ENCODE results near the gene CSGALNACT2.

The CSGALNACT2 gene

DNA sequence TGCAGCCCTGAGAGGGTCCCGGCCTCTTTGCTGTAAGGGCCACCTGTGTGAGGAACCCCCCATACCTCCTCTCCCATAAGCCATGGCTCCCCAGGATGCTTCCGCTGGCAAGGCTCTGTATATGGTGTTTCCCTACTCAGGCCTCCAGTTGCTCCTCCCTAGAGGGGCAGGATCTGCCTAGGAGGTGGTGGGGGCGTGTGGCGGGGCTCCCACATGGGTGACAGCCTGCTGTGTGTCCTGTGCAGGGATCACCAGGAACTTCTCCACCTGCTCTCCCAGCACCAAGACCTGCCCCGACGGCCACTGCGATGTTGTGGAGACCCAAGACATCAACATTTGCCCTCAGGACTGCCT, 25.7 kb upstream of the CSGALNACT2 start:
- DNase-seq: no peak

DNA sequence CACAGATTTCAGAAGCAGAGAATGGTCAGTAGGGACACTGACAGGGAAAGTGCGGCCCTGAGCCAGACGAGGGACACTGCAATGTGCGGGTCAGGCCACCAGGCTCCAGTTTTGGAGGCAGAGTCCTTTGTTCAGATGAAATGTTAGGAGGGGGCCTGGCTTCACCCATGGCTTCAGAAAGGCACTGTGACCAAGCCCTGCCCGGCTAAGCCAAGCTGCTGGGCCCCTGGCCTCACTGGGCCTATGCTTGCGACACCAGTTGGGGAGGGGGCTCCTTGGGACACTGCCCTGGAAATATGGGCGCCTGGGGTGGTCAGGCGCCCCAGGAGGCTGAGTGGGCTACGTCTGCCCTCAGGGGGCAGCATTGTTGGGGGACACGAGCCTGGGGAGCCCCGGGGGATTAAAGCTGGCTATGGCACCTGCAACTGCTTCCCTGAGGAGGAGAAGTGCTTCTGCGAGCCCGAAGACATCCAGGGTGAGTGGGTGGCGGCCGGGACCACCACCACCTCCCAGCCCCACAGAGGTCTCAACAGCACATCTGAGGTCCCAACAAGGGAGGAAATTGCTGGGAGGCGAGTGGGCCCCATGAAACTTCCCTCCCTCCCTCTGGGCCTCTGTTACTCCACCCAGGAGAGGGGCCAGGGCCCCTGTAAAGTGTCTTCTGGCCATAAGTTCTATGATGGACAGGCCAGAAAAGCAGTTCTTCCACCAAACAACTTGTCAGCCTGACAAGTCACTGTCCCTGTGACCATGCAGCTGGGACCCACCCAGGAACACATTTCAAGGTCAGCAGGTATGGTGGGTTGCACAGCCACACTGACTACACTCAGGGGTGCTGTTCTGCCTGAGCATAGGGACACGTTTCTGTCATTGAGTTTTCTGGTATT, 24.8 kb upstream of the CSGALNACT2 start:
- no peak for DNase-seq

DNA sequence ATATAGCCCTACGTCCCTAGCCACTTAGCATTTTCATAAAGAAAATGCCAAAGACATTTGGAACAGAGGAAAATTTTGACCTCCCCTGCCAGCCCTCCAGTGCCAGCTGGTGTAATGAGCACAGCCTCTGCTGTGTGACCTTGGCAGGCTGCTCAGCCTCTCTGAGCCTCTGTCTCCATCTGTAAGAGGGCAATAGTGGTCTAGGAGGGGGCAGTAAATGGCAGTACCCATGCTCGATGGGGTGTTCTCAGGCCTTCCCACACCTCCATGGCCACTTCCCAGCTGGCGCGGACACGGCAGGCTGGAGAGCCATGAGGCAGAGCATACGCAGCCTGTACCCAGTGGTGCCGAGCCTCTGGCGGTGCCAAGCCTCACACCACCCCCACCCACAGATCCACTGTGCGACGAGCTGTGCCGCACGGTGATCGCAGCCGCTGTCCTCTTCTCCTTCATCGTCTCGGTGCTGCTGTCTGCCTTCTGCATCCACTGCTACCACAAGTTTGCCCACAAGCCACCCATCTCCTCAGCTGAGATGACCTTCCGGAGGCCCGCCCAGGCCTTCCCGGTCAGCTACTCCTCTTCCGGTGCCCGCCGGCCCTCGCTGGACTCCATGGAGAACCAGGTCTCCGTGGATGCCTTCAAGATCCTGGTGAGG, 24.0 kb upstream of the CSGALNACT2 start:
- no peak for DNase-seq

DNA sequence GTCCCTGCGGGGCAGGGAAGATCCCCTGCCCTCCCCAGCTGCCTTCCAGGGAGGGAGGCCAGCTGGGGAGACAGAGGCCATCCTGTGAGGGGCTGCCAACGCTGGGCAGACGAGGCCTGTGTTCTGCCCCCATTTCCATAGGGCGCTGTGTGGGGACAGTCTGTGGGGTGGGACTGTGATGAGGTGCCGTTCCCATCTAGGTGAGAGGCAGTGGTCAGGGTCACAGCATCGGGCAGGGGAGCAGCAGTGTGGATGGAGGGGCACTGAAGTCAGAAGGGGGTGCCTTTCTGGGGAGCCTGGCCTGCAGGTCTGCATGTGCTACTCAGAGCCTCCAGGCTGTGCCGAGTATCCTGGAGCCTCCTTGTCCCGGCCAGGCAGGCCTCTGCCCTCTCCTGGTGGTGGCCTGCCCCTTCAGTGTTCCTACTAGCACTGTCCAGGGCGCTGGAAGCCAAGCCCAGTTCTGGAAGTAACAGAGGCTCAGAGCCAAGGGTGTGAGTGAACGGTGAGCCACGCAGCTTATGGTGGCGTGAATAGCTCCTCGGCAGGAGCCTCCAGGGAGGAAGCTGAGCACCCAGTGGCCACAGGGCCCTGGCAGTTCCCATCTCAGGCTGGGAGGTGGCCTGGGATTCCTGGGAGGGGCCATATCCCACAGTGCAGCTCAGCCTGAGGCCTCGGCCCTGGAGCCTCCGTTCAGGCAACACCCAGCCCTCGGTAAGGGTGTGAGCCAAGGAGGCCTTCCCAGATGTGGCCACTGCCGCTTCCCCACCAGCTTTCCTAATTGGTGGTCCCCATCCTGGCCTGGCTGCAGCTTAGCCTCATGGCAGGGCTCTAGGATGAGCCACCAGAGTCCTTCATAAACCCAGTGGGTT, 23.3 kb upstream of the CSGALNACT2 start:
- DNase-seq: no peak

DNA sequence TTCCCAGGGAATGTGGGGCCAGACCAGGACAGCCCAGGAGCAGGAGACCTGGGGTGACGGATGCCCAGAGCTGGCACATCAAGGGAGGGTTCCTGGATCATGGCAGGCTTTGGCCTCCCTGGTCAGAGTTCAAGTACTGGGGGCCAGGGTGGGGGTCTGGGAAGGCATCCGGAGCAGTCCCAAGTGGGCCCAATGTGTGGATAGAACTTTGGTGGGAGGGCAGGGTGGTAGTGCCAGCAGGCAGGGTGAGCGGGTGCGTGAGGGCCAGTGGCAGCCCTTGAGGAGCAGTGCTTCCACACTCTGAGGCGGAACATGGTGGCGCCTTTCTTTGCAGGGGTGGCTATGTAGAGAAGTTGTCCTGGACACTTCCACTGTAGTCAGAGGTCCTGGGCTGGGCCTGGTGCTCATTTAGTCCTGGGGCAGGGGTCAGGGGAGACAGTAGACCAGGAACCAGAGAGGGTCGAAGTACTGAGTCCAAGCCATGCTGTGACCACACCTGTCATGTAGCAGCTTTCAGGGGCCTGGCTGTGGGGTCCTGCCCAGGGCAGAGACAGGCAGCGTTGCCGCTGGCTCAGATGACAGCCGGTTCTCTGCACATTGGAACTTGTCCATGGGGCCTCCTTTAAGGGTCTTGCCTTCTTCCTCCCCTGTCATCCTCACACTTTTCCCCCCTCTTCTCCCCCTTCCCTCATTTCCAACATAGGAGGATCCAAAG, 22.2 kb upstream of the CSGALNACT2 start:
- DNase-seq: no peak

DNA sequence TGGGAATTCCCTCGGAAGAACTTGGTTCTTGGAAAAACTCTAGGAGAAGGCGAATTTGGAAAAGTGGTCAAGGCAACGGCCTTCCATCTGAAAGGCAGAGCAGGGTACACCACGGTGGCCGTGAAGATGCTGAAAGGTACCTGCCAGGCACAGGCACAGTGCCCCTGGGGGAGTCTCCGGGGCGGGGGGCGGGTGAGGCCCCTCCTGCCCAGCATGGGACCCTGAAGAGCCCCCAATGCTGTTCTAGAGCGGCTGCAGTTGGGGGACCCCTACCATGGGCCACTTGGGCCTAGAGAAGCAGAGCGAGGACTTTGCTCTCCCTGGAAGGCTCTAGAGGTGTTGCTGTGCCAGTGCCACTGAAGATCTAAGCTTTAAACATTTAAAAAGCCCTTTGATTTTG, 21.6 kb upstream of the CSGALNACT2 start:
- DNase-seq: no peak

DNA sequence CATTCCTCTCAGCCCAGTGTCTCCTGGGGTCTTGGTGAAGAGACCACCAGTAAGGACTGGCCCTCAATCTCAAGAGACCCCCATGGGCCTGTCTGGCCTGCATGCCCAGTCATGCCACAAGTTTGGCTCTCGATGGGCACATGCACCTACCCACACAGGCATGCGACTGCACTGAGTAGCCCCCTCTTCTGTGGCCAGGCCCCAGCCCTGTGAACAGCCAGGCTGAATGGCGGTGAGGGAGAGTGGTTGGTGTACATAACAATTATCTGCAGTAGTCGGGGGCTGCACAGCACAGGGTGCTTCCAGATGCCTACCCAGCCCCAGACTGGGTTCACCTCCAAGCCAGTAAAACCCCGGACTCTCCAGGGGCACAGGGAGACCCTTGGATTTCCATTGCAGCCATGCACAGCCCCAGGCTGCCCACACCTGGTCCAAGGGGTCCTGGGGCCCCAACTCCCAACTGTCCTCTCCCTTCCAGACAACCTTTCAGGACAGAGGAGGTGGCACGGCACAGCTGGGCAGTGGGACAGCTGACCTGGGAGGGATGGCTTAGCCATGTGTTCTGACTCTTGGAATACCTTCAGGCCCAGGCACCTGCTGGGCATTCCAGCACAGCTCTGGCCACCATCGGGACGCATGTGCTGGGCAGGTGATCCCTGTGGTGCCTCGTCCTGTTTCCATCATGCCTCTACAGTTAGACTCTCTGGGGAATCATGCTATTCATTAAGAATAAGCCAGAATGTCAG, 21.0 kb upstream of the CSGALNACT2 start:
- no peak for DNase-seq

DNA sequence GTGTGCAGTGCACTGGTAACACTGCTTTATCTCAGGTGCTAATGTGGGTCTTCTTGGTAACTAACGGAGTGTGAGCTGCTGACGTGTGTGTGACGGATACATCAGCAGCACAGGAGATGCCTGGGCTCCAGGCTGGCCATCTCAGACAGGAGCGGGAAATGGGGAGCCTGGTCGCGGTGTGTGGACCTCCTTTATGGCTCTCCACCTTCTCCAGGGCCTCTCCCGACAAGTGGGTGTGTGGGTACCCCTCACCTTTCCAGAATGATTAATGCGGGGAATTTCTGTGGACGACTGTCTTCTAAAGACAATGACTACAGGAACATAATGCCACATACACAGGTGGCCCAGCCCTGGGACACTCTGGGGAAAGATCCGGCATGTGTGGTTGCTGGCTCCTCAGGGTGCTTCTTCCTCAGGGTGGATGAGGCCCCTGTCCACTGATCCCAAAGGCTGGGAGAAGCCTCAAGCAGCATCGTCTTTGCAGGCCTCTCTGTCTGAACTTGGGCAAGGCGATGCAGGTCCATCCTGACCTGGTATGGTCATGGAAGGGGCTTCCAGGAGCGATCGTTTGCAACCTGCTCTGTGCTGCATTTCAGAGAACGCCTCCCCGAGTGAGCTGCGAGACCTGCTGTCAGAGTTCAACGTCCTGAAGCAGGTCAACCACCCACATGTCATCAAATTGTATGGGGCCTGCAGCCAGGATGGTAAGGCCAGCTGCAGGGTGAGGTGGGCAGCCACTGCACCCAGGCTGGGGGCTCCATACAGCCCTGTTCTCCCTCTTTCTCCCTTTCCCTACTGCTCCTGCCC, 20.3 kb upstream of the CSGALNACT2 start:
- no peak for DNase-seq

DNA sequence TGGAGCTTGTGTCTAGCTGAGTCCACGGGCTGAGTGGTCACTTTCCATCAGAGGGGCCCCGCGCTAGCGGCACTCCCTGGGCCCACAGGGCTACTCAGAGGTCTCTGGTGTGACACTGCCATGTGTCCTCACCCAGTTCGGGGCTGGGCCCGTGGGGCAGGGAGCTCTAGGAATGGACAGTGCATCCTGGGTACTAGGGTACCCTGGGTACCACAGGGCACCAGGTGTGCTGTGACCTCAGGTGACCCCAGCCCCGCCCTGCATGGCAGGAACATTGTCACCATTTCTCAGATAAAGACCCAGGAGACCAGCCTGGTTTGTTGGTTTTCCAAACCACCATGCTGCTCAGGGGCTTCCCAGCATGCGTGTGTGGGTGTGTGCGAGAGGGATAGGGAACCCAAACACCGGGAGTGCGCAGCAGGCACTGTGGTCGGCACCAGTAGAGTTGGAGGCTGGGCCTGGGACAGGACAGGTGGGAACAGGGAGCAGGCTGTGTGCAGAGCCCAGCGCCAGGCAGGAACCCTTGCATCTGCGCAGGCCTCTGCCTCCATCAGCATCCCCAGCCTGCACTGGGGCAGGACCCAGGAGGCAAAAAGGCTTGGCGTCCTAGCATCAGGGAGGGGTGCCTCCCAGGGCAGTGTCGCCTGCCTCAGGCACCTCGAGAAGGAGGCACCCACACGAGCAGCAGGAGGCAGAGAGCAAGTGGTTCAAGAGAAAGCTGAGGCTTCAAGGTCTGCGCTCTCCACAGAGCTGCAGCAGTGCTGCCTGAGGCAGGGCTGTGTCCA, 19.4 kb upstream of the CSGALNACT2 start:
- no peak for DNase-seq

DNA sequence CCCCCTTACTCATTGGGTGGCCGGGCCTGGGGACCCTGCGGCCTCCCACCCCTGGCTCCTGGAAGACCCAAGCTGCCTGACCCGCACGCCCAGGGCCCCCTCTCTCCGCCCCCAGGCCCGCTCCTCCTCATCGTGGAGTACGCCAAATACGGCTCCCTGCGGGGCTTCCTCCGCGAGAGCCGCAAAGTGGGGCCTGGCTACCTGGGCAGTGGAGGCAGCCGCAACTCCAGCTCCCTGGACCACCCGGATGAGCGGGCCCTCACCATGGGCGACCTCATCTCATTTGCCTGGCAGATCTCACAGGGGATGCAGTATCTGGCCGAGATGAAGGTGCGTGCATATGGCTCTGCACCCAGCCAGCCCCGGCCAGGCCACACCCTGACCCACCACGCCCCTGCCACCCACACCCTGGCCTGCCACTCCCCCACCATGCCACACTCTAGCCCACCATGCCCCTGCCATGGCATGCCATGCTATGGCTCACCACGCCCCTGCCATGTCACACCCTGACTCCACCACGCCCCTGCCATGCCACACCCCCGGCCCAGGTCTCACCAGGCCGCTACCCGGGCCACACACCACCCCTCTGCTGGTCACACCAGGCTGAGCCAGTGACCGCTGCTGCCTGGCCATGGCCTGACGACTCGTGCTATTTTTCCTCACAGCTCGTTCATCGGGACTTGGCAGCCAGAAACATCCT, 18.7 kb upstream of the CSGALNACT2 start:
- no peak for DNase-seq

DNA sequence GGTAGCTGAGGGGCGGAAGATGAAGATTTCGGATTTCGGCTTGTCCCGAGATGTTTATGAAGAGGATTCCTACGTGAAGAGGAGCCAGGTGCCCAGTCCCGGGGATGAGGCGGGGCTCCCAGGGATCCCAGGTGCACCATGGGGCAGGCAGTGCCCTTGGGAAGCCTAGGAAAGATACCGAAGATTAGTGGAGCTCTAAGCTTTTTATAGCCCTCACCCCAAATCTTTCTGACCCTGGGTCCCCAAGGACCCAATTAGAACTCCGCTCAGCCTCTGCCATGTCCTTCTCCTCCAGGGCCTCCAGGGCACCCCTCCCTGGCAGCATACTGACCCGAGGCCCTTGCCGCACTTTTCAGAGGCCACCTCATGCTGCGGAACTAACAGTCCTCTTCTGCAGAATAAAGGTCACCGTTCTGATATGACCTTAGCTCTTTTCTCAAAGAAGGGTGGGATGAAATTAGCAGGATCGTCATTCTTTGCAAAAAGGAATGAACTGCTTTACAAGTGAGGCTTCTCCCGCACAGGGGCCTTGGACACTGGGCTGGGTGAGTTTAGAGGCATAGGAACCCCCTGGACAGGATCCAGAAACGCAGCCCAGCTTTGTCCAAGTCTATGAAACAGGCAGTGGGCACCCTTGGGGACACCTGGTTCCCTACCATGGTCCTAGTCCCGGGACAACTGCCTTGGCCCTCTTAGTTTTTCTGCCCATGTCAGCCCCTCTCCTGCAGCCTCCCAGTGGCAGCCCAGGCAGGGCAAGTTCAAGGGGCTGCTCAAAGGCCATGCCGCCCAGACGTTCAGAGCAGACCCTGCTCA, 17.9 kb upstream of the CSGALNACT2 start:
- no peak for DNase-seq

DNA sequence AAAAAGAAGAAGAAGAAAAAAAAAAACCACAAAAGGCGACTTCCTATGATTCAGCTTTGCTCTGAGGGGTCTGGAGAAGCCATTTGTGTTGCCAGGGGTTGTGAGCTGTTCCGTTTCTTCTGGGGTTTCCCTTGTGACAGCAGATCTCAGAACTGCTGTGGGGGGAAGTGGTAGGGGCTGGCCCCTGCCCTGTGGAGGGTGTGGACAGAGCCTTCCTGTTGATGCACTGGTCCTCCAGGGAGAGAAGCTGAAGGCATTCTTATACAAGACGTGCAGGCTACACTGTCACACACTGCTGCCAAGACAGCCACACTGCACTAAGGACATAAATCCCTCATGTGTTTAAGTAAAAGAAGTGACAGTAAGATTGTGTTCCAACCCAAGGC, 17.3 kb upstream of the CSGALNACT2 start:
- DNase-seq: no peak

DNA sequence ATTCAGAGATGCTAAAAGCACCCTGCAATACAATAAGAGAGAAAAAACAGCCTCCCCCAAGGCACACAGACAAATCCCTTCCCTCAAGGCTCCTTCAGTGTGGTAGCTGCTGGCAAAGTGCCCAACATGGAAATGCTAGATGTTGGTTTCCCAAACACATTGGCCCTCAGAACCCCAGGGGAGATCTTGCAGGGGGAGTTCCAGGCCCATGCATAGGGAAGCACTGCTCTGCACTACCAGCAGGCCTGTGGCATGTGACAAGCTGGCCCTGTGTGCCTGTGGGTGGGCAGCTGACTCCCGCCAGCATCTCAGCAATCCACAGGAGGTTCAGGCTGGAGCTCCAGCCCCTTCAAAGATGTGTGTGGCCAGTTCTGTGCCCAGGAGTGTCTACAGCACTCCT, 16.8 kb upstream of the CSGALNACT2 start:
- no peak for DNase-seq

DNA sequence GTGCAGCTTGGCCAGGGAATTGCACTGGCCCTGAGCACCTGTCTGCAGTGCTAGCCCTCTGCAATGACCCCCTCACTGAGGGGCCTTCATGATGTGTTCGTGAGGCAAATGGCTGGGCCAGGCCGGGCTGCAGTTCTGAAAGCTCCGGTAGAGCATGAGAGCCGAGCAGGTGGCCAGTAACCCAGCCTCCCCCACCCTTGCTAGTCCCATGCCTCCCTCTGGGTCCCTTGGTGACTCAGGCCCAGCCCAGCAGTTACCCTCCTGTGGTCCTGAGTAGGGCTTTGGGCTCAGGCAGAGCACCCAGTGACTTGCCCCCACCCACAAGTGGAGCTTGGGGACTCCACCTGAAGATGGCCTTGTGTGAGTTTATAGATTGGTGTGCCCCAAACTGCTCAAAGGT, 16.1 kb upstream of the CSGALNACT2 start:
- no peak for DNase-seq

DNA sequence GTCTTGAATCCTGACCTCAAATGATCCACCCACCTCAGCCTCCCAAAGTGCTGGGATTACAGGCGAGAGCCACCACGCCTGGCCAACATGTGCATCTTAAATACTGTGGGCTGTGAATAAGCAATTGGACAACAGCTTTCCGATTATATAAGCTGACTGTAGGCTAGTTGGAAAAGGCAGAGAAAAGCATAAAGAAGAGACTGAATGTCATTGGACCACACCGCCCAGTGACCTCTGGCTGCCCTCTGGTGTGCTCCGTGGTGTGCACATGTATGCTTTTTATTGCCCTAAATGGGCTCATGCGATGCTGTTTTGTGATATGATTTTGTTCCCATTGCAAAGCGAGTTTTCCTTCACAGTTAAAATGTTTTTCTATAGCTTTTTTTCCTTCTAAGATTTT, 15.4 kb upstream of the CSGALNACT2 start:
- DNase-seq: no peak

DNA sequence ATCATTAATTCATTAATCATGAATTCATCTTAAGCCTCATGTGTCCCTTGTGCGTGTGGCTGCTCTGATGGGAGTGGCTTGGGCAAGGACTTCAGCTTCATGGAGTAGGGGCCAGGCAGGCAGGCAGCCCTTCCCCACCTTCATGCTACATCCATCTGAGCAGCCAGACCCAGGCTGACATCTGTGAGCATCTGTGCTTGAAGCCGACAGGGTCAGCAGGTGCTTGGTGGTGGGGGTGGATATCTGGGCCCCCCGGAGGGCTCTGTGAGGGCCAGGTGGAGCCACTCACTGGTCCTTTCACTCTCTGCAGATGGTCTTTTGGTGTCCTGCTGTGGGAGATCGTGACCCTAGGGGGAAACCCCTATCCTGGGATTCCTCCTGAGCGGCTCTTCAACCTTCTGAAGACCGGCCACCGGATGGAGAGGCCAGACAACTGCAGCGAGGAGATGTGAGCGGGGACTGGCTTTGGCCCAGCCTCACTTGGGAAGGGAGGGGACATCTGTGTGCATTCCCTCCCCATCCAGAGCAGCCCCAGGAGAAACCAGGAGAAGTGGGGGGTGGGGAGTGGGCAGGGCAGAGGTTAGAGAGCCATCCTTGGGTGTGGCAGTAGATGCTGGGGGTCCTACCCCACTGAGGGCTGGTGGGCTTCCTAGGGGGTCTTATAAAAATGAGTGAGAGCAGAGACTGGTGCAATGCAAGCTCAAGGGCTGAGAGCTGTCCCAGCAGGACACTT, 14.7 kb upstream of the CSGALNACT2 start:
- no peak for DNase-seq

DNA sequence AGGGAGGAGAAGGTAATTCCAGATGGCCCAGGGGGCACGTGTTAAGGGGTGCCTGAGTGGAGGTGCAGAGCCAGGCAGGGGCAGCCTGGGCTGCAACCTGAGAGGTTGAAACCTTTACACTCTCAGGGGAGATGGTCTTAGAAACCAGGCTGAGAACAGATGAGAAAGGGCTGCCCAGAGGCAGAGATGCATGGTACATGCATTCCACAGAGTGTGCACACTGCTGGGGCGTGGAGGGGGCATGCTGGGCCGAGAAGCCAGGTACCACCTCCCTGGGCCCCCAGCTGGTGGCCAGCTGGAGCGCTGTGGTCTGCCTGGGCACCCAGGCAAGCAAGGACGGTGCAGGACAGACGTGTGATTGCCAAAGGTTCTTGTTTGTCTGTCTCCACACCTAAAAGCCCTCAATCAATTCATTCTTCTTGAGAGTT, 14.1 kb upstream of the CSGALNACT2 start:
- DNase-seq: no peak
